Activated T-cell treated with anti-CD3 and anti-CD28 coated beads, Interleukin-2, amount 50 U/mL, for 1 hour (primary cell): ENCODE measurements around the gene NXN.

ENCODE experiments used
- DNase-seq: peaks from one replicate; pipeline ENCODE4 v3.0.0-alpha.2; 2020

NXN gene

GRCh38 chr17:979539-980405 is at the start of gene NXN:
TSS of gene NXN (minus strand) at chr17:979776.
- DNase-seq, result peak; percentile 93

GRCh38 chr17:1027044-1027443 is 47.5 kb upstream of the NXN start:
- no peak for DNase-seq

GRCh38 chr17:1026599-1026975 is 47.0 kb upstream of the NXN start:
- DNase-seq, result no peak

- no peak for DNase-seq
Measured at GRCh38 chr17:1025733-1026598, 46.4 kb upstream of the NXN start.

- DNase-seq, result no peak
Measured at GRCh38 chr17:1024076-1024475, 44.5 kb upstream of the NXN start.

GRCh38 chr17:1022278-1023024 is 42.9 kb upstream of the NXN start:
- no peak for DNase-seq

- no peak for DNase-seq
Measured at GRCh38 chr17:1021147-1021546, 41.6 kb upstream of the NXN start.

- no peak for DNase-seq
Measured at GRCh38 chr17:1019451-1019850, 39.9 kb upstream of the NXN start.

- DNase-seq, result no peak
Measured at GRCh38 chr17:1018547-1018946, 39.0 kb upstream of the NXN start.

- no peak for DNase-seq
Measured at GRCh38 chr17:1013729-1014090, 34.1 kb upstream of the NXN start.

GRCh38 chr17:1012823-1013728 is 33.5 kb upstream of the NXN start:
- DNase-seq, result no peak

- no peak for DNase-seq
Measured at GRCh38 chr17:1011760-1012735, 32.5 kb upstream of the NXN start.

GRCh38 chr17:1011138-1011537 is 31.6 kb upstream of the NXN start:
- no peak for DNase-seq

- no peak for DNase-seq
Measured at GRCh38 chr17:1010586-1010985, 31.0 kb upstream of the NXN start.

- no peak for DNase-seq
Measured at GRCh38 chr17:1010086-1010450, 30.5 kb upstream of the NXN start.

GRCh38 chr17:1009229-1010085 is 29.9 kb upstream of the NXN start:
- DNase-seq, result no peak

- DNase-seq, result no peak
Measured at GRCh38 chr17:1008008-1008761, 28.6 kb upstream of the NXN start.

- no peak for DNase-seq
Measured at GRCh38 chr17:1007310-1008007, 27.9 kb upstream of the NXN start.

- DNase-seq, result no peak
Measured at GRCh38 chr17:1006054-1006453, 26.5 kb upstream of the NXN start.
